Measurements from ENCODE around the gene NSG1. TPM values are rescaled to one million over a fixed set of nuclear protein-coding genes. Genes with fewer than 3 reads are reported as not detected.
"Not testable (repeated sequence)": the region's sequence is repeated elsewhere in the genome, so short reads cannot be mapped to it uniquely, and the experiment has no call there.

The NSG1 gene
- total RNA-seq, 3 donors from 2014 or later = 0.48 to 7.3 (median 6.2) TPM

- intact Hi-C loops (cut with DNase I; ENCODE audit: low total_unique reads) = no loop called here
- H3K9me3 ChIP-seq = no peaks in the 10 kb centered on the region
- no peaks in the 10 kb centered on the region for H3K36me3 ChIP-seq
- H3K27me3 ChIP-seq = no peaks in the 10 kb centered on the region
- TF ChIP-seq POLR2A (IDR thresholded peaks at IDR 0.05) = no peak
- TF ChIP-seq POLR2AphosphoS5 (IDR thresholded peaks at IDR 0.05) = no peak
- no peak for TF ChIP-seq CTCF (IDR thresholded peaks at IDR 0.05)
- H3K27ac ChIP-seq = no peak overlapping the region
- no peak for DNase-seq (ENCODE audit: low spot score in 2 of 2)
- no peak overlapping the region for H3K4me3 ChIP-seq
- H3K4me1 ChIP-seq = peaks cover 0 to 7% of the 10 kb centered on the region in 2 donors
Observed at GRCh38 chr4:4462970-4463369, 76.1 kb downstream of the NSG1 start.

- H3K27ac ChIP-seq; H3K27me3 ChIP-seq; intact Hi-C loops (cut with DNase I; ENCODE audit: low total_unique reads); DNase-seq (ENCODE audit: low spot score in 2 of 2); H3K4me1 ChIP-seq; H3K36me3 ChIP-seq; H3K4me3 ChIP-seq; H3K9me3 ChIP-seq: not testable (repeated sequence)
Observed at GRCh38 chr4:4465238-4465637, 78.3 kb downstream of the NSG1 start.

Other genes starting within 250 kb of the NSG1 start
- gene OTOP1, start 160.2 kb upstream of the NSG1 start, total RNA-seq = not detected
- gene TMEM128, start 138.9 kb upstream of the NSG1 start, total RNA-seq = 10 to 100 TPM; 15.2 to 33.8 (median 25.2) TPM
- 10 to 100 TPM; 11.9 to 17.3 (median 15.1) TPM for gene LYAR, start 96.9 kb upstream of the NSG1 start, total RNA-seq
- 1 to 10 TPM; 2.1 to 9.4 (median 3.9) TPM for gene ZBTB49, start 96.9 kb upstream of the NSG1 start, total RNA-seq
- gene STX18, start 154.9 kb downstream of the NSG1 start, total RNA-seq = 10 to 100 TPM; 32.2 to 36.3 (median 32.8) TPM